Measurements from ENCODE around the gene ASIC5.
"Not testable (repeated sequence)": the region's sequence is repeated elsewhere in the genome, so short reads cannot be mapped to it uniquely, and the experiment has no call there.

ASIC5 gene

DNA sequence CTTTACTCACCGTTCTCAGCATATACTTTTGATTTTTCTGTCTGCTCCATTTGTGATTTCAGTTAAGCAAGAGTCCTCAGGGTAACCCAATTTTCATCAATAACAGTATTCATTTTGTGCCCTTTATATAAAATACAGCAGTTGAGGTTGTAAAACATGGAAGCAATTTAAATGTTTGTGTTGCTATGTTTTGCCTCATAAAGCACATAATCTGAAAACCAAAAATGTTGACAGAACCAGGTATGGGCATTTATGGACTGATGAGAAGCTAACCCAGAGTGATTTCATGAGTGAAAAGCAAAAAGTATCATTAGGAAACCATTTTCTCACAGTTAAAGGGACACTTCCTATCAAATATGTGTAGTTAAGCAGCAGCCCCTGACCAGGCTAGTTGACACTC lies at the start of gene ASIC5:
Gene ASIC5, minus strand, starts transcription at position 101 of the 400 bp plus-strand sequence. Its CDS starts 51 bp downstream, at position 50.
- DNase-seq (ENCODE audit: low read depth), result no peak

GRCh38 chr4:155914782-155915181 lies 48.7 kb upstream of the ASIC5 start:
- no peak for DNase-seq (ENCODE audit: low read depth)

GRCh38 chr4:155911905-155912304 lies 45.8 kb upstream of the ASIC5 start:
- no peak for DNase-seq (ENCODE audit: low read depth)

DNA sequence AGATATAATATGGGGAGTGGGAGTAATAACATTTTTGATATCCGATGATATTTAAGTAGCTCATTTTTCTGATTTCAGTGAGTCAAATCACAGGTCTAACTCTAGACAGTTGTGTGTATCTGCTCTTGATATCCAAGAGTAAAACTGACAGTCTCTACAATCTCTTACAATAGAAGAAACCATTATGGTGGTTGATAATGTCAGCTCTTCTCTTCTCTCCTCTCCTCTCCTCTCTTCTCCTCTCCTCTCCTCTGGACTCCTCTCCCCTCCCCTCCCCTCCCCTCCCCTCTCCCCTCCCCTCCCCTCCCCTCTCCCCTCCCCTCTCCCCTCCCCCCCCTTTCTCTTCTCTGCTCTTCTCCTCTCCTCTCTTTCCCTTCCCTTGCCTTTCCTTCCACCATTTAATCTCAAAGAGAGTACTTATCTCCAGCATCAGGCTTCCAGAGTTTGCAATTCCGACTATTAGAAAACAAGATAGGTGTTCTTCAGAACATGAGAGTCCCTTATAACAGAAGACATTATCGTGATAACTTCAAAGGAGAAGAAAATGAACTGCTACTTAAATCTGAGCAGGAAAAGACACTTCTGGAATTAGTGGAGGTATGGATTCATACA lies 43.6 kb upstream of the ASIC5 start:
- no peak for DNase-seq (ENCODE audit: low read depth)

DNA sequence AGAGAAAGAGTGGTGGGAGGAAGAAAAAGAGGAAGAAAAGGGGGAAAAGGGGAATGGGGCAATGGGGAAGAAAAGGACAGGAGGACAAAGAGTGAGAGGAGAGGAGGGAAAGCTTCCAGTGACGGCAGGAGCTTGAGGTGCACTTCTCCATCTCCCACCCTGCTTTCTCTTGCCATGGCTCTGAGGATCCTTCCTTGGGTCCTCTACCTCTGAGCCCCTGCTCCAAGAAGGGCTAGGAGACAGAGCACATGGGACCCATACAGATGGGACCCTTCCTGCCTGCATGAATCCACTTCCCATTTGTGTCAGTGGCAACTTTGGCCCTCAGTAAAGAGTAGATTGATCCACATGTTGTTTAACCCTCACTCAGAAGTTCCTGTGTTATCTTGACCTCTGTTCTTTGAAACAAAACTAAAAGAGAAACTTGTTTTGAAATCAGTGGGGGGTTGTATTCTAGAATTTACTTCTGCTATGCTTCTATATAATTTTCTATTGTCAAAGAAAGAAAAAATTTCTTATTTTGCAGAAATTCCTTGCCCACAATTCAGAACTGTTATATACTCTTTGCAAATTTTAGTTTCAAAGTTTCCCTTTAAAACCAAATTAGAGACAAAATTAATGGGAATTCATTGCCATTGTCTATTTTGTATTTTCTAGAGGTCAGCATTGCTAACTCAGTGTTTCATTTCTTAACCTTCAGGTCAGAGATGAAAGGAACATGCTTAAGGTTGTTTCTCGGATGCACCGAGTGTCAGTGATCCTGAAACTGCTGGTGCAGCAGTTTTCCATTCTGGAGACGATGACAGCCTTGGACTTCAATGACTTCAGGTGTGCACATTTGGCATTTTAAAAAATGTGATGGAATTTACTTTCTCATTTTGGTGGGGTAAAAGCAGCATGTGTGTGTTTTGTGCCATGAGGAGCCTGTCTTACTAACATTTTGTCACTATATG lies 42.4 kb upstream of the ASIC5 start:
- no peak for DNase-seq (ENCODE audit: low read depth)

GRCh38 chr4:155907556-155907955 lies 41.5 kb upstream of the ASIC5 start:
- DNase-seq (ENCODE audit: low read depth), result no peak

DNA sequence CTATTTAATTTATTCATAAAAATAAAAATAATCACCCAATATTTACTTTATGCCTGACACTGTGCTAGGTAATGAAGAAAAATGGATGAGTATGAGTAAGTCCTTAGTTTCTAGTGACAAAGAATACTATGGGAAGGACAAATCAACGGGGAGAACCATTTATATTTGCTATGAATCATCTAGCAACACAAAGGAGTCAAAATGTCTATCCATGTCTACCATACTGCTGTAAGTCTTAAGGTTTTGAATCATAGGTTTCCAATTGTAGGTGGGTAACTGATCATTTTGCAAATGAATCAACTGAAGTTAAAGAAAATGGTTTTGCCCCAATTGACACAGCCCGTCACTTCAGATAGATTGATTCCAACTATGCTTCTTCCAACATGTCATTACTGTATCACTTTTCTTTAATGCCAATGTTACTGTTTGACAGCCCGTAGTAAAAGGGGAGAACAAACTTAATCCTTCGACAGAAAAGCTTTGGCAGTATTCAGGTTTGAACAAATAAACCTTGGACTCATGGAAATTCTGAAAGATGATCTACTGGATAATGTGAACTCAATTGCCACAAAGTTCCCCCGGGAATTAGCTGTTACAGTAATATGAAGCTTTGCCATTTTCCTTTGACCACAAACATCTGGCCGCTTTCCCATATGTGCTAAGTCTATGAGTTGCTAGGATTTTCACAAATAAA lies 40.6 kb upstream of the ASIC5 start:
- peak; percentile 98 for DNase-seq (ENCODE audit: low read depth)

DNA sequence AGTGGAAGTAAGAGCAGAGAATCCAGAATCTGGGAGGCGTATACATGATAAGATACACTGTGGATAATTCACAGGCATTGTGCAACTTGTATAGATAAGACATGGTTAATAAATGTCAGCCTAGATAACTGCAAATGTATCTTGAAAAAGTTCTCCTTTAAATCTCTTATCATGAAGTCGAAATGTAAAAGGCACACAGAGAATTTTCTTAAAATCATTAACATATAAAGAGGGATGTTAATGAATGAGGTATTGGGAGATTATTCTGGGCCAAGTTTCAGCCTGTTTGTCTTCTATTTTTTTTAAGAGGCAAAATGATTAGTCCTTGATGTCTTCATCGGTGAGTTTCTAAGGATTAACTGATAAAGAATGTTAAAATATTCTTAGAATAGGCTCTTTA lies 38.3 kb upstream of the ASIC5 start:
- no peak for DNase-seq (ENCODE audit: low read depth)

- no peak for DNase-seq (ENCODE audit: low read depth)
Observed at GRCh38 chr4:155903453-155903852, 37.4 kb upstream of the ASIC5 start, which contains the start of gene TDO2. Gene TDO2 (plus strand): TSS chr4:155903696. CDS start chr4:155903759, 63 bp downstream.

DNA sequence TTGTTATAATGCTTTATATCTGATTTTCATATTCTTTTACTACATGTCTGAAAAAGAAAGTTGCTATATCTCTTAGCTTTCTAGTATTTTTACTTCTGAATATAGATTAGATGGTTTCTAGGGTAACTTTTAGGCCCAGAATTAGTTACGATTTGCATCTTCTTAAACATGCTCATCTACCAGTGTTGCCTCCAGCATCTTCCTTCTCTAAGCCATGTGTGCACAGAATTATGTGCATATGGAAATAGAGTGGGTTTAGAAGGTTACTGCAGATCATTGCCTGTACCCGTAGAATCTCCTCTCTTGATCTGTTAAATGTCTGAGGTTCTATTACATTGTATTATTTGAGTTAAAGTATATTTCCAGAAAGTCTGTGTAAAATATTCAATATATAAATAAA lies 34.9 kb upstream of the ASIC5 start:
- no peak for DNase-seq (ENCODE audit: low read depth)

- DNase-seq (ENCODE audit: low read depth), result peak; percentile 44
Observed at GRCh38 chr4:155900381-155900780, 34.3 kb upstream of the ASIC5 start.

GRCh38 chr4:155899891-155900290 lies 33.8 kb upstream of the ASIC5 start:
- no peak for DNase-seq (ENCODE audit: low read depth)

GRCh38 chr4:155898371-155898770 lies 32.3 kb upstream of the ASIC5 start:
- DNase-seq (ENCODE audit: low read depth), result not testable (repeated sequence)

- no peak for DNase-seq (ENCODE audit: low read depth)
Observed at GRCh38 chr4:155891058-155891457, 25.0 kb upstream of the ASIC5 start.

DNA sequence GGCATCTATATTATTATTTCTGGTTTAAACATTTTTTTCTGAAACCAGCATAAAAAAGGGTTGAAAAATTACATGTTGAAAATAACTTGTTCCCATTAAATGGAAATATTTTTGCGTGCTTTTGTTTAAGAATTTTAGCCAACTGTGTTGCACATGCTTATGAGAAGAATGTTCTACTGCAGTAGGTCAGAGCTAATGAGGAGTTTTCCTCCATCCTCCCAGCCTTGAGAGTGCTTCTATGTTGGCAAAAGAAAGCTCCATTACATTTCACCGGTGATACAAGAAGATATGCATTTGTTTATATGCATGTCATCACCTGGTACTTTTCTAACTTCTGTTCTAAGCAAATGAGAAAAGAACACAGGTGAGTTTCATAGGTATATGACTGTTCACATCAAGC lies 23.9 kb upstream of the ASIC5 start:
- no peak for DNase-seq (ENCODE audit: low read depth)

- peak; percentile 94 for DNase-seq (ENCODE audit: low read depth)
Observed at GRCh38 chr4:155889031-155889793, 23.1 kb upstream of the ASIC5 start.

DNA sequence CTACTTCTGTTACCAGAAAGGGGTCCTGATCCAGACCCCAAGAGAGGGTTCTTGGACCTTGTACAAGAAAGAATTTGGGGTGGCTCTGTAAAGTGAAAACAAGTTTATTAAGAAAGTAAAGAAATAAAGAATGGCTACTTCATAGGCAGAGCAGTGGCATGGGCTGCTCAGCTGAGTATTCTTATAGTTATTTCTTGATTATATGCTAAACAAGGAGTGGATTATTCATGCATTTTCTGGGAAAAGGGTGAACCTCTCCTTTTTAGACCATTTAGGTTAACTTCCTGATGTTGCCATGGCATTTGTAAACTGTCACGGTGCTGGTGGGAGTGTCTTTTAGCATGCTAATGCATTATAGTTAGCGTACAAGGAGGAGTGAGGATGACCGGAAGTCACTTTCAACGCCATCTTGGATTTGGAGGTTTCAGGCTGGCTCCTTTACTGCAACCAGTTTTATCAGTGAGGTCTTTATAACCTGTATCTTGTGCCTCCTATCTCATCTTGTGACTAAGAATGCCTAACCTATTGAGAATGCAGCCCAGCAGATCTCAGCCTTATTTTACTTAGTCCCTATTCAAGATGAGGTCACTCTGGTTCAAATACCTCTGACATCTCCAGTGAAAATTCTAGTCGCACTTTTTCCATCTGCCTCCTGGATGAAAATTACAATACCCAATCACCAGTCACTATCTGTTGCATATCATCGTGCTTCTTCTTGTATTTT lies 21.9 kb upstream of the ASIC5 start:
- DNase-seq (ENCODE audit: low read depth), result no peak

DNA sequence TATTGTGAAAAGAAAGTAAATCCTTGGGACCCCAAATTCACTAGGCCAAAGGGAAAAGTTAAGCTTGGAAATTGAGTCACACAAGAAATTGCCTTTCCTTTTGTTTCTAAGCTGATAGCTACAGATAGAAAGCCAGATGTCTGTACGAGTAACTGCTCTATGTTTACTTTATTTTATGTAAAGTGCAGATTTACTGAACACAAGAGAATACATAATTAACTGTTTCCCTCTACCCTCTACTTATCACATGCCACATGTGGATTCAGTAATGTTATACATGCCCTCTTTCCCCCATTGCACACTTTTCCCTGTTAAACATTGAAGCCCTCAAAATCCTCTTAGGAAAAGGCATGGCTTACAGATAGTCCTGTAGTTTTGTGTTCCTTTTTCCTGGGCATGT lies 21.0 kb upstream of the ASIC5 start:
- DNase-seq (ENCODE audit: low read depth), result no peak

- DNase-seq (ENCODE audit: low read depth), result no peak
Observed at GRCh38 chr4:155885666-155886065, 19.6 kb upstream of the ASIC5 start.

- DNase-seq (ENCODE audit: low read depth), result no peak
Observed at GRCh38 chr4:155883895-155884294, 17.8 kb upstream of the ASIC5 start.

DNA sequence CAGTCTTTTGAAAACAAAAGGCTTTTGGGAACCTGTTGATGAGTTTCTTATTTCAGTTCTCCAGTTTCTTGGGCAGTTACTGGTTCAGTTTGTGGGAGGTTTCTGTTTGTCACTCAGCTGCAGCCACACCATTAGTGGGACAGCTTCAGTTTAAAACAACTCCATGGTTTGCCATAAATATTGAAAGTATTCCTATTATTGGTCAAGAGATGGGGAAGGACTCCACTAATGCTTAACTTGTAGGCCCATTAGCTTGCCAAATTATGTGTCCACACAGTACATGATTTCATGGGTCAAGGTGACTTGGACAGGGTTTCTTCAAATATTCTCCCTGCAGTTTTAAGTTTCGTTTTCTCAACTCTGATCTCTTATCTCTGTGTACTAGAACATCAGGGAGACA lies 15.5 kb upstream of the ASIC5 start:
- no peak for DNase-seq (ENCODE audit: low read depth)
